T follicular helper cell (primary cell): Measurements from ENCODE around the gene ALDH1L1.

Experiments
- DNase-seq: peaks from one replicate; pipeline ENCODE4 v3.0.0-alpha.2; 2020; ENCODE audit warnings: low read depth

Gene ALDH1L1

GRCh38 chr3:126154391-126155279, 25.8 kb downstream of the ALDH1L1 start:
- DNase-seq, result no peak

DNA sequence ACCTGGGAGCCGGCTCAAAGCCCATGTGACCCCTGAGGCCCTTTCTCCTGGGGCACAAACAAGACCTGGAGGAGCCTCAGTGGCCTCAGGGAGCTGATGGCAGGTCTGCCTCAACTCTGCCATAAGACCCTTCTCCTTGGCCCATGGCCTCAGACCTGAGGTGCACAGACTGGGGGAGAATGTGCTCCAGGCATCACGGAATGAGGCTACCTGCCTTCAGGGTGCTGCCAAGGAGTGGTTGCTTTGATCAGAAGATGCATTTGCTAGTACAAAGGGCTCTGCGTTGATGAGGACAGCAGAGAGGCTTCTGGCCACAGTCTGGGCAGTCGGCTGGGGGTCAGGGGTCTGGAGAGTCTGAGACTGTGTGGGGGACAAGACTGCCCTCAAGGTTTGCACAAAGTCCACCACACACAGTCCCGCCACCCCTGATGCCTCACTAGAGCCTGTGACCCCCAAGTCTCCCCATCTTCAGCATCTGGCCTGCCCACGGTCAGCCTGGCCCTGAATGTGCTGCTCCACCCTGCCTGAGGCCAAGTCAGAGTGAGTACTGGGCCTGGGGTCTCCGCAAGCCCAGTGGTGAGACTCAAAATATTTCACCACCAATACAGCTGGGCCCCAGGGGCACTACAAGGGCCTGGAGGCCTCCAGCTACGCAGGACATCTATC, 26.6 kb downstream of the ALDH1L1 start:
- no peak for DNase-seq

GRCh38 chr3:126152901-126153694, 27.3 kb downstream of the ALDH1L1 start:
- no peak for DNase-seq

- no peak for DNase-seq
These were observed 27.9 kb downstream of the ALDH1L1 start for GRCh38 chr3:126152458-126152857.

DNA sequence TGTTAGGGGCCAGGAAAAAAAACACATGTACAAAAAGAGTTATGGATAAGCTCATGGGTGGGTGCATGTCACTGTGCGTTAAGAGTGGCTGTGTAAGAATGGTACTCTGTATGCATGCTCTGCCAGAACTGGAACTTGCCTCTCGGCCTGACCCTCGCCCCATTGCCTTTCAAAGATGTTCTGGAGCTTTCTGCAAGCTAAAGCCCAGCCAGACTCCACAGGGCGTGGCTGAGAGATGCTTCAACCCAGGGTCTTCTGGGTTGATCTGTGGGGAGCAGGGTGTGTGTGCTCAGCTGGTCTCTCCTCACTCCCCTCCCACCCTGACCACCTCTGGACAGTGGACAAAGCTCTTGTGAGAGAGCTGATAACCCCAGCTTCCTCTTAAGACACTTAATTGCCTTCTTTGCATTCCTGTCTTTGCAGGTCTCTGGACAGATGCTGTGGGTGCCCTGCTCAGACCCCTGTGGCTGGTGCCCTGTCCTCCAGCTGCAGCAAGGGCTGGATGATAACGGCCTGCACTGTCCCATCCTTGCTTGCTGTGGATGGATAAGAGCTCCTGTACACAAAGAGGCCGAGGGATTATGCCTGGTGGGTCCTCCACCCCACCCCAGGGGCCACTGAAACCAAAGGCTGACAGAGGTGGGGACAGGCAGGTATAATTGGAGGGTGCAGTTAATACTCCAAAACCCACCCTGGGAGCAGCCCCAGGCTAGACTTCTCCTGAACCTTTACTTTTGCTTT, 28.7 kb downstream of the ALDH1L1 start:
- DNase-seq, result no peak

- no peak for DNase-seq
These were observed 30.3 kb downstream of the ALDH1L1 start for GRCh38 chr3:126149960-126150515.

DNA sequence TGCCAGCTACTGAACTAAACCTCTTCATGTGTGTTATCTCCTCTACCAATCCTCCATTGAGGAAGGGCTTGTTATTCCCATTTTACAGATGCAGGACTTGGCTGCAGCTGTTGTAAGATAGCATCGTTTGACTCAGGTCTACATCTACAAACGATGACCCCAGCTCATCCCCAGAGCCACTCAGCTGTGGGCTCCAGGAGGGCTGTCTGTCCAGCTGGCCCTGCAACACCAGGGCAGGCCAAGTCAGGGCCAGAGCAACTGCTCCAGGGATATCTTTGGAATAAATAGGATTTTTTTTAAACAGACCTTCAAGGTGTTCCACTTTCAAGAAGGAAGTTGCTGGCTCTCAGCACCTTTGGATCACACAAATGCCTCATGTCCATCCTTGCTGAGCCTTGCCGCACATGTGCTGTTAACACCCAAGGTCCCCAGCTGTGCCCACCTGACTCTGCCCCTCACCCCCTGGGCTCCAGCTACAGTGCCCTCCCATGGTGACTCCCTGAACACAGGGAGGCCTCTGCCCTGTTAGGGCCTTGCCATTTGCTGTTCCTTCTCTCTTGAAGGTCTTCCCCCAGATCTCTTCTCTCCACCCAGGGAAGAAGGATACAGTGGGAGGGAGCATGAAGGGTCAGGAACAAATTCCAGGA, 31.0 kb downstream of the ALDH1L1 start:
- no peak for DNase-seq

- DNase-seq, result no peak
These were observed 32.3 kb downstream of the ALDH1L1 start for GRCh38 chr3:126147932-126148683.

- no peak for DNase-seq
These were observed 33.0 kb downstream of the ALDH1L1 start for GRCh38 chr3:126147147-126147931.

DNA sequence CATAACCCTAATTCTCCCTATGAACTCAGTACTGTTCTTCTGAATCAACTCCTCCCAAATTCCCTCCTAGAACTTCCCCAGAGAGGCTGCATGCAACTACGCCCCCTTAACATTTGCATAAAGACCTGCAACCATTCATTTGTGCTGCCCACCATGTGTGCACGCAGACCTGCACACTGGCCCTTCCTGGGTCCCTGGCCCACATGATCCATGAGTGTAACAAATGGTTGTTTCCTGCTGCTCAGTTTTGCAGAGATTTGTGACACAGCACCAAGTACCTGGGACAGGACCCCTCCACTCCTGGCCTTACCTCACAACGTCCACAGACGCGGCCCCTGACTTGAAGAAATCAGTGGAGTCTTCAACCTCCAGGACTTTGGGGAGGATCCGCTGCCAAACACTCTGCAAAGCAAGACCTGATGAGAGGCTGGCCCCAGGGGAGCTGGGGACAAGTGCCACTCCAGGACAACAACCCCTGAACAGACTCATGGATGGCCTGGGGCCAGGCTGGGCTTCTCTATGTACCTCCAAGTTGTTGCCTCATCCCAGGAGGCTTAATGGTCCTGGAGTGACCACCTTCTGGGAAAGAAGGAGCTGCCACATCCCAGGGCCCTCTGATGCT, 33.8 kb downstream of the ALDH1L1 start:
- DNase-seq, result no peak

- no peak for DNase-seq
These were observed 34.4 kb downstream of the ALDH1L1 start for GRCh38 chr3:126146034-126146433.

GRCh38 chr3:126142652-126143051, 37.7 kb downstream of the ALDH1L1 start:
- DNase-seq, result no peak

- DNase-seq, result no peak
These were observed 42.8 kb downstream of the ALDH1L1 start for GRCh38 chr3:126137490-126138130.

DNA sequence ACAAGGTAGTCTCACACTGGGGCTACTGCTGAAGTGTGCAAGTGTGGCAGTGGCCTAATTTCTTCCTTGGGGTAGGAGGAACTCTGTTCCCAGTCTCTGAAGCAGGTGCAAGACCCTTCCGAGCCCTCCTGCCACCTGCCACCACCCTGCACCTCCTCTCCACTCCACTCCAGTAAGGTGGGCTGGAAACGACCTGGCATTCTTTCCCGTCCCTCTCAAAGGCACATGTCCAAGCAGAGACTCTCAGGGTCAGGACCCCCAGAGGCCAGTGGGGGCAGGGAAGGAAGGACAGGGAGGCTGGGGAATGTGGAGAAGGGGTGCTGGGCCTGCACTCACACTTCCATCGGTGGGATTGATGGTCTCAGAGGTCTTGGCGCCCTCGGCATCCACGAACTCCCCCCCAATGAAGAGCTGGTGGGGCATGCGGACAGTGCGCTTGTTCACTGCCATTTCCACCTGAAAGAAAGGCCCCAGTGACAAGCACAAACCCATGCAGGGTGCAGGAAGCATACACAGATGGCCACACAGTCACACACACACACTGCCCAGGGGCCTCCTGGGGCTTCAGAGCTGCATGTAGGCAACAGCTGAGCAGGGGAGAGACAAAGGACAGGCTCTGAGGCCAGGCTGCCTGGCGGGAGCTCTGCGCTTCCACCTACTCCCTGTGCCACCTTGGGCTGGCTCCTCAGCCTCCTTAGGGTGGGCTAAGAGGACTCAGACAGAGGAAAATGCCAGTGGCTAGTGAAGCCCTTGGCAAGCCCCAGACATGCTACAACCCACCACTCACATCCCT, 43.8 kb downstream of the ALDH1L1 start:
- no peak for DNase-seq

DNA sequence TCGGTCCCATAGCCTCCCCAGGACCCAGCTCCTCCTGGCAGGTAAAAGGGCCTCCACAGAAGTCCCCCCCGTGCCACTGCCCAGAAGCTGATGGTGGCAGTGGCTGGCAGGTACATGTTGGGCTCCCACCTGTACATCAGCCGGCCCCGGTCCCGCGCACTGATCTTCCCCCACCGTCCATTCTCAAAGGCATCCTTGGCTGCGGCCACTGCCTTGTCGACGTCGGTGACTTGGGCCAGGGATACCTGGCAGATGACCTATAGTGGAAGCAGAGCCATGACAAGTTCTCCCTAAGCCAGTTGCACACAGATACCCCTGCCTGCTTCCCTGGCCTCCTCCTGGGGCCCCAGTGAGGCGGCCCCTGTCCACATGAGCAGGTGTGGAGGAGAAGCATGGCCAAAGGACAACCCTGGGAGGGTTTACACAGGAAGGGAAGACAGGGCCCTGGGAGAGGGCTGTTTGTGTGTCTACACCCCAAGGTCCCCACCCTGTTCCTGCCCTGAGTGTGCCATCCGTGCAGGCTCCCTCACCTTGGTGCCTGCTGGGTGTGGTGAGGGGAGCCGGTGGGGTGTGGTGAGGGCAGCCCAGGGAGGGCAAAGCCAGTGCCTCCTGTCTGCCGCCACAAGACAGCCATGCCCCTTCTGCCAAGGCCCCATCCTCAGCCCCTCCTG, 44.8 kb downstream of the ALDH1L1 start:
- DNase-seq, result no peak

- no peak for DNase-seq
These were observed 45.3 kb downstream of the ALDH1L1 start for GRCh38 chr3:126135071-126135405.
